Activated CD8-positive, alpha-beta memory T cell treated with anti-CD3 and anti-CD28 coated beads, Interleukin-2, amount 50 U/mL, for 1 hour (primary cell): ENCODE data around the gene RNF166.

ENCODE experiments used
- DNase-seq: peaks from one replicate; pipeline ENCODE4 v3.0.0-alpha.2; 2020; ENCODE audit errors: extremely low read depth

RNF166 gene

GRCh38 chr16:88706965-88707826 is 988 bp upstream of the RNF166 start:
- DNase-seq, result no peak

GRCh38 chr16:88705801-88706228 is 393 bp downstream of the RNF166 start:
- no peak for DNase-seq

GRCh38 chr16:88705076-88705684 is 1.0 kb downstream of the RNF166 start:
- no peak for DNase-seq

- peak; percentile 63 for DNase-seq
These were observed 2.5 kb downstream of the RNF166 start for GRCh38 chr16:88703486-88704309.

GRCh38 chr16:88702371-88703210 is 3.6 kb downstream of the RNF166 start:
- DNase-seq, result no peak

- DNase-seq, result no peak
These were observed 4.4 kb downstream of the RNF166 start for GRCh38 chr16:88701581-88702370.

- DNase-seq, result peak; percentile 92
These were observed 5.3 kb downstream of the RNF166 start for GRCh38 chr16:88700636-88701482.

- DNase-seq, result no peak
These were observed 5.9 kb downstream of the RNF166 start for GRCh38 chr16:88700322-88700635.

GRCh38 chr16:88699180-88699579 is 7.0 kb downstream of the RNF166 start:
- no peak for DNase-seq

GRCh38 chr16:88698646-88699045 is 7.6 kb downstream of the RNF166 start:
- DNase-seq, result no peak

- DNase-seq, result no peak
These were observed 8.2 kb downstream of the RNF166 start for GRCh38 chr16:88697831-88698615.

GRCh38 chr16:88697116-88697830 is 8.9 kb downstream of the RNF166 start:
- DNase-seq, result no peak

- no peak for DNase-seq
These were observed 9.8 kb downstream of the RNF166 start for GRCh38 chr16:88696441-88696840.

GRCh38 chr16:88695753-88696152 is 10.5 kb downstream of the RNF166 start:
- DNase-seq, result no peak

GRCh38 chr16:88695218-88695617 is 11.0 kb downstream of the RNF166 start:
- DNase-seq, result no peak

- no peak for DNase-seq
These were observed 11.8 kb downstream of the RNF166 start for GRCh38 chr16:88694221-88695087.

- no peak for DNase-seq
These were observed 12.6 kb downstream of the RNF166 start for GRCh38 chr16:88693420-88694177.
